Chondrocyte (in vitro differentiated cells): Measurements from ENCODE around the gene EPS8. TPM values are rescaled to one million over a fixed set of nuclear protein-coding genes. Genes with fewer than 3 reads are reported as not detected.

Experiments
- DNase-seq: peaks from one replicate; pipeline ENCODE4 v3.0.0; 2021; ENCODE audit warnings: mixed read lengths, low spot score
- H3K27ac Mint-ChIP-seq: one replicate; pipeline ENCODE4 v1.8.0; 2021; ENCODE audit warnings: mild to moderate bottlenecking, moderate library complexity, mixed read lengths; ENCODE audit not compliant: unreplicated experiment
- H3K27me3 Mint-ChIP-seq: 2 replicates; pipeline ENCODE4 v1.8.0; 2021; ENCODE audit warnings: low read depth, mixed read lengths
- H3K36me3 Mint-ChIP-seq: 2 replicates; pipeline ENCODE4 v1.8.0; 2021; ENCODE audit warnings: low read depth, mixed read lengths
- H3K4me1 Mint-ChIP-seq: 2 replicates; pipeline ENCODE4 v1.8.0; 2021; ENCODE audit warnings: low read depth, mild to moderate bottlenecking, mixed read lengths
- H3K4me3 Mint-ChIP-seq: one replicate; pipeline ENCODE4 v1.8.0; 2021; ENCODE audit warnings: mild to moderate bottlenecking, moderate library complexity, mixed read lengths; ENCODE audit not compliant: unreplicated experiment
- H3K9me3 Mint-ChIP-seq: 2 replicates; pipeline ENCODE4 v1.8.0; 2021; ENCODE audit warnings: low read depth, mixed read lengths
- total RNA-seq: library from RNA; stranded (reverse); gene quantifications from 3 replicates; pipeline ENCODE4 v1.2.1, GENCODE V29; 2021
- TF ChIP-seq, protein P1 (sequence below): fragments of 200-600 bp; sonication (generic); IDR thresholded peaks from 2 replicates; pipeline ENCODE4 v1.5.0; 2021; ENCODE audit warnings: antibody characterized with exemption, mild to moderate bottlenecking, moderate library complexity

The EPS8 gene
- total RNA-seq, 1 donor from 2014 or later, result 114 TPM

DNA sequence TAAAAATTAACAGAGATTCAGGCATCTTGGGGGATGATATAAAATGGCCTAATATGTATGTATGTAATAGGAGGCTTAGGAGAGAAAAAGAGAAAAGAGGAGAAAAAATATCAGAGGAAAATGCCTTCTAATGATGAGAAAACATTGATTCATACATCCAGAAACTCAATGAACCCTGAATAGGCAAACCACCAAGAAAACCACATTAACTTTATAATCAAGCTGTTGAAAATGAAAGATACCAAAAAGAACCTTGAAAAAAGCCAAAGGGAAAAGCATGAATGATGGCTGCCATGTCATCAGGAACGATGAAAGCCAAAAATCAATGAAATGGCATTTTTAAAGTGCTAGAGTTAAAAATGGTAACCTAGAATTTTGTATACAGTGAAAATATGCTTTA, 180.2 kb downstream of the EPS8 start:
- Mint-ChIP-seq H3K36me3 (peaks cover 8% of the 10 kb centered on the region), H3K9me3 (peaks cover 18% of the 10 kb centered on the region), H3K4me1 (peaks cover 8% of the 10 kb centered on the region), H3K4me3 (no peak overlapping the region), H3K27ac (no peak overlapping the region), H3K27me3 (no peaks in the 10 kb centered on the region)
- TF ChIP-seq, protein P1, sequence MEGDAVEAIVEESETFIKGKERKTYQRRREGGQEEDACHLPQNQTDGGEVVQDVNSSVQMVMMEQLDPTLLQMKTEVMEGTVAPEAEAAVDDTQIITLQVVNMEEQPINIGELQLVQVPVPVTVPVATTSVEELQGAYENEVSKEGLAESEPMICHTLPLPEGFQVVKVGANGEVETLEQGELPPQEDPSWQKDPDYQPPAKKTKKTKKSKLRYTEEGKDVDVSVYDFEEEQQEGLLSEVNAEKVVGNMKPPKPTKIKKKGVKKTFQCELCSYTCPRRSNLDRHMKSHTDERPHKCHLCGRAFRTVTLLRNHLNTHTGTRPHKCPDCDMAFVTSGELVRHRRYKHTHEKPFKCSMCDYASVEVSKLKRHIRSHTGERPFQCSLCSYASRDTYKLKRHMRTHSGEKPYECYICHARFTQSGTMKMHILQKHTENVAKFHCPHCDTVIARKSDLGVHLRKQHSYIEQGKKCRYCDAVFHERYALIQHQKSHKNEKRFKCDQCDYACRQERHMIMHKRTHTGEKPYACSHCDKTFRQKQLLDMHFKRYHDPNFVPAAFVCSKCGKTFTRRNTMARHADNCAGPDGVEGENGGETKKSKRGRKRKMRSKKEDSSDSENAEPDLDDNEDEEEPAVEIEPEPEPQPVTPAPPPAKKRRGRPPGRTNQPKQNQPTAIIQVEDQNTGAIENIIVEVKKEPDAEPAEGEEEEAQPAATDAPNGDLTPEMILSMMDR, result no peak
- no peak for DNase-seq

GRCh38 chr12:15608406-15608805, 180.8 kb downstream of the EPS8 start:
- Mint-ChIP-seq H3K4me1 (peaks cover 5% of the 10 kb centered on the region), H3K27ac (no peak overlapping the region), H3K4me3 (no peak overlapping the region), H3K36me3 (peaks cover 4% of the 10 kb centered on the region), H3K9me3 (peaks cover 12% of the 10 kb centered on the region), H3K27me3 (no peaks in the 10 kb centered on the region)
- no peak for DNase-seq
- TF ChIP-seq, protein P1, result no peak

DNA sequence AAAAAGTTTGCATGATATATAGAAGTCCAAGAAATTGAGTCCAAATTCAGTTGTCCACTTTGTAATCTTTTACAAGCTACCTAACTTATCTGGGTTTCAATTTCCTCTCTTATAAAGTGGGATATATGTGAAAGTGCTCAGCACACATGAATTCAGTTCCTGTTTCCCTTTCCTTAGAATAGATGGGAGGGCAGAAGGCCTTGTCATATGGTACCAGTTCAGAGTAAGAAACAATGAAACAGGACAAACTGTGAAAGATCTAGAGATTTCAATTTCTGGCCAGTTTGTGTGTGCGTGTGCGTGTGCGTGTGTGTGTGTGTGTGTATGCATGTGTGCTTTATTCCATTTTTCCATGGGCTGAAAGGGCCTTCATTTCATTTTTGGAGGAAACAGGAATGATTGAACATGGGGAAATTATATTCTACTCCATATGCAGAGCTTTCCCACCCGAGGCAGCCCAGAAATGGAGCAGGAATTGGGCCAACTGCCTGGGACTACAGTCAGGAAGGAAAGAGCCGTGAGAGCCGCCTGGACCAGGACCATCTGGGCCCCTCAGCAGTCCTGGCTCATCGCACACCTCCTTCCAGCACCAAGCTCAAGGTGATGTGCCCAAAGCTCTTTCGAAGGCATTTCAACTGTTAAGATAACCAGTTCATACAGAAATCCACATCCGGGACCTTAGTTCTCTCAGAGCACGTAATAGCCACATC, 183.2 kb downstream of the EPS8 start:
- no peak for DNase-seq
- TF ChIP-seq, protein P1, result no peak
- Mint-ChIP-seq H3K27ac (no peak overlapping the region), H3K36me3 (no peaks in the 10 kb centered on the region), H3K27me3 (no peaks in the 10 kb centered on the region), H3K9me3 (no peaks in the 10 kb centered on the region), H3K4me1 (peaks cover 8% of the 10 kb centered on the region), H3K4me3 (no peak overlapping the region)

DNA sequence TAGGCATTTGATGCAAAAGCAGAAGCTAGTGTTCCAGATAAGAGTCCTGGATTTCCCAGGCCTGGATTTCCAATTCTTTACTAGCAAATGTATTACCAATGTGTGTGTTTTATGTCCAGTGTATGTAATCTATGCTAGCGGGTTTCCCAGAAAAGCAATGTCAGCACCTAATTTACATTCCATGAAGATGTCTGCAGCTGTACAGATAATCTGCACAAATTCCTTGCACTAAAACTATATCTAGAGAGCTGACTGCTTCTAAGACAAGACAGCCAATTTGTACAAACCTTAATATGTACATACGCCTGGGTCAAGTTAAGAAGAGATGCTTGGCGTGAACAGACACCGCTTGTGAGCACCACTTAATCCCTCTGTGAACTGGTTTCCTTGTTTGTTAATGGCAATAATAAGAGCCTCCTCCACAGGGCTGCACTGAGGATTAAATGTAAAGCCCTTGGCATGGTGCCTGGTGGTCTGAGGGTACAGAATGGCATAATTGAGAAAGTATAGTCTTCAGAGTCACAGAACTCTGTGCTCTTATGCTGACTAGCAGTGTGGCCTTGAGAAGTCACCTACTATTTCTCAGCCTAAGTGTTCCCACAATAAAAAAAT, 185.6 kb downstream of the EPS8 start:
- TF ChIP-seq, protein P1, result no peak
- DNase-seq, result no peak
- H3K4me1 Mint-ChIP-seq, result peaks cover 30% of the 10 kb centered on the region
- H3K36me3 Mint-ChIP-seq, result no peaks in the 10 kb centered on the region
- no peaks in the 10 kb centered on the region for H3K9me3 Mint-ChIP-seq
- H3K4me3 Mint-ChIP-seq, result no peak overlapping the region
- no peaks in the 10 kb centered on the region for H3K27me3 Mint-ChIP-seq
- no peak overlapping the region for H3K27ac Mint-ChIP-seq

DNA sequence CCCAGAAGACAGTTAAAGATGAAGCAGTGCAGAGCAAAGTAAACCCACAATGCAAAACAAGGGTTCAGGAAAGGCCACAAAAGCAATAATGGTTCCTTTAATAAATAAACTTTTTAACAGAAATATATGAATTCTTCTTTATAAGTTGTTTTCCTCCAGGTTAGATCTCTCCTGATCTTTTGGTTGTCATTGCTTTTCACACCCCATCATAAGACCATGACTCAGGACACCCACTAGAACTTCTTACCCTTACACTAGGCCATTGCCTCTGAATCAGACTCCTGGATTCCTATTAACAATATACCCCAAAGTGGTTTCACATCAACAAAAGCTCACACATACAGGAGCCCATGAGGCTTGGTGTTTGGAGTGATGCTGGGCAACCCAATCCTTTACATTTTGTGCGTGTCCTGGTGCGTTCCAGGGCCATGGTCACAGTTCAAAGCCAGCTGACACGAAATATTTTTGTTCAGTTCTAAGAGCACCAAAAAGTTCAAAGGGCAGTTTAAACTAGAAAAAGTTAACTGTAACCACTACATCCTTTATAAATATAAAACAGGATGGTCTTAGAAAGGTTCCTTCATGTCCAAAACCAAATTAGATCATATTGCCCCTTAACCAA, 187.0 kb downstream of the EPS8 start:
- H3K27ac Mint-ChIP-seq, result no peak overlapping the region
- H3K36me3 Mint-ChIP-seq, result no peaks in the 10 kb centered on the region
- H3K4me1 Mint-ChIP-seq, result peaks cover 34% of the 10 kb centered on the region
- H3K27me3 Mint-ChIP-seq, result no peaks in the 10 kb centered on the region
- no peaks in the 10 kb centered on the region for H3K9me3 Mint-ChIP-seq
- DNase-seq, result no peak
- H3K4me3 Mint-ChIP-seq, result no peak overlapping the region
- TF ChIP-seq, protein P1, result no peak
